Esophagus squamous epithelium (tissue), 4 donors: ENCODE measurements around the gene MEIOSIN.

Source experiments
- POLR2A ChIP-seq, 4 donors: fragments of 450-650 bp; IDR thresholded peaks; one replicate each; pipeline ENCODE4 v1.6.1; 2017; ENCODE audit warnings: antibody characterized with exemption in 4 of 4, mild to moderate bottlenecking in 4 of 4, moderate library complexity in 3 of 4
- TF ChIP-seq, protein P1 (sequence below), 6 experiments: fragments of 450-650 bp in 4 of 6; fragments of 200-600 bp in 2 of 6; sonication (generic) in 2 of 6; IDR thresholded peaks; one replicate each; pipeline ENCODE4 v1.5.1; 2016 to 2019; ENCODE audit warnings: antibody characterized with exemption in 6 of 6, mild to moderate bottlenecking in 4 of 6, moderate library complexity in 4 of 6

- TF ChIP-seq, protein P1, sequence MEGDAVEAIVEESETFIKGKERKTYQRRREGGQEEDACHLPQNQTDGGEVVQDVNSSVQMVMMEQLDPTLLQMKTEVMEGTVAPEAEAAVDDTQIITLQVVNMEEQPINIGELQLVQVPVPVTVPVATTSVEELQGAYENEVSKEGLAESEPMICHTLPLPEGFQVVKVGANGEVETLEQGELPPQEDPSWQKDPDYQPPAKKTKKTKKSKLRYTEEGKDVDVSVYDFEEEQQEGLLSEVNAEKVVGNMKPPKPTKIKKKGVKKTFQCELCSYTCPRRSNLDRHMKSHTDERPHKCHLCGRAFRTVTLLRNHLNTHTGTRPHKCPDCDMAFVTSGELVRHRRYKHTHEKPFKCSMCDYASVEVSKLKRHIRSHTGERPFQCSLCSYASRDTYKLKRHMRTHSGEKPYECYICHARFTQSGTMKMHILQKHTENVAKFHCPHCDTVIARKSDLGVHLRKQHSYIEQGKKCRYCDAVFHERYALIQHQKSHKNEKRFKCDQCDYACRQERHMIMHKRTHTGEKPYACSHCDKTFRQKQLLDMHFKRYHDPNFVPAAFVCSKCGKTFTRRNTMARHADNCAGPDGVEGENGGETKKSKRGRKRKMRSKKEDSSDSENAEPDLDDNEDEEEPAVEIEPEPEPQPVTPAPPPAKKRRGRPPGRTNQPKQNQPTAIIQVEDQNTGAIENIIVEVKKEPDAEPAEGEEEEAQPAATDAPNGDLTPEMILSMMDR (IDR thresholded peaks at IDR 0.05), result no peak
- TF ChIP-seq POLR2A (IDR thresholded peaks at IDR 0.05), result no peak
Measured at GRCh38 chr19:45742969-45743368, 9.7 kb downstream of the MEIOSIN start.
